Calu3 (cell line): ENCODE data around the gene RPTOR. TPM values are rescaled to one million over a fixed set of nuclear protein-coding genes. Genes with fewer than 3 reads are reported as not detected.

Source experiments
- BruUV-seq: library from RNA; stranded (reverse); fragments of 400-500 nt; replicated peaks from 2 replicates; lab custom pipeline; 2021; lab: Mats Ljungman, UMichigan
- CTCF ChIA-PET: fragments of 300-600 bp; sonication (Branson Sonifier 250); formaldehyde crosslinking; loops from one replicate; lab custom pipeline; 2022; ENCODE audit warnings: antibody characterized with exemption; lab: Charles Lee
- DNase-seq: peaks from one replicate; pipeline ENCODE4 v3.0.0; 2022
- H3K27ac Mint-ChIP-seq: one replicate; pipeline ENCODE4 v1.8.0; 2022; ENCODE audit warnings: mixed read lengths; ENCODE audit not compliant: unreplicated experiment
- H3K27me3 Mint-ChIP-seq: one replicate; pipeline ENCODE4 v1.8.0; 2022; ENCODE audit warnings: mixed read lengths; ENCODE audit not compliant: unreplicated experiment
- H3K36me3 Mint-ChIP-seq: one replicate; pipeline ENCODE4 v1.8.0; 2022; ENCODE audit warnings: mild to moderate bottlenecking, moderate library complexity, mixed read lengths; ENCODE audit not compliant: insufficient read depth, unreplicated experiment
- H3K4me1 Mint-ChIP-seq: one replicate; pipeline ENCODE4 v1.8.0; 2022; ENCODE audit warnings: mild to moderate bottlenecking, low read depth, mixed read lengths; ENCODE audit not compliant: unreplicated experiment
- H3K4me3 Mint-ChIP-seq: one replicate; pipeline ENCODE4 v1.8.0; 2022; ENCODE audit warnings: mild to moderate bottlenecking, low read depth, moderate library complexity, mixed read lengths; ENCODE audit not compliant: unreplicated experiment
- H3K9me3 Mint-ChIP-seq: one replicate; pipeline ENCODE4 v1.8.0; 2022; ENCODE audit warnings: low read depth, mixed read lengths; ENCODE audit not compliant: unreplicated experiment
- CTCF ChIP-seq: fragments of 200-600 bp; IDR thresholded peaks from one replicate; pipeline ENCODE4 v1.8.0; 2022; ENCODE audit warnings: antibody characterized with exemption; ENCODE audit not compliant: unreplicated experiment
- intact Hi-C: fragments of 100-400 bp; cut with micrococcal nuclease; formaldehyde crosslinking; loops from one replicate; pipeline ENCODE4 v1.10.0; 2022; ENCODE audit not compliant: unreplicated experiment
- total RNA-seq: library from RNA; stranded (reverse); gene quantifications from 2 replicates; pipeline ENCODE4 v1.2.3, GENCODE V29; 2022

Gene RPTOR
- total RNA-seq, 1 experiment from 2014 or later = 41.8 TPM

- intact Hi-C loops = no loop called here
- no peaks in the 10 kb centered on the region for H3K4me1 Mint-ChIP-seq
- no peaks in the 10 kb centered on the region for H3K9me3 Mint-ChIP-seq
- peaks cover 3% of the 10 kb centered on the region for H3K36me3 Mint-ChIP-seq
- no peak for TF ChIP-seq CTCF
- no peak overlapping the region for H3K4me3 Mint-ChIP-seq
- H3K27ac Mint-ChIP-seq = no peak overlapping the region
- no peak for DNase-seq
- BruUV-seq = no TSS peak
- H3K27me3 Mint-ChIP-seq = no peaks in the 10 kb centered on the region
- CTCF ChIA-PET = no interaction called here
Observed at GRCh38 chr17:80956321-80957190, 411.9 kb downstream of the RPTOR start.

GRCh38 chr17:80957461-80957941 lies 412.9 kb downstream of the RPTOR start:
- Mint-ChIP-seq H3K27me3 (no peaks in the 10 kb centered on the region), H3K4me1 (no peaks in the 10 kb centered on the region), H3K9me3 (no peaks in the 10 kb centered on the region), H3K4me3 (no peak overlapping the region), H3K36me3 (peaks cover 7% of the 10 kb centered on the region), H3K27ac (no peak overlapping the region)
- CTCF ChIA-PET = no interaction called here
- intact Hi-C loops = no loop called here
- no peak for DNase-seq
- BruUV-seq = no TSS peak
- TF ChIP-seq CTCF = no peak

- Mint-ChIP-seq H3K36me3 (peaks cover 18% of the 10 kb centered on the region), H3K27me3 (no peaks in the 10 kb centered on the region), H3K27ac (no peak overlapping the region), H3K9me3 (no peaks in the 10 kb centered on the region), H3K4me1 (no peaks in the 10 kb centered on the region), H3K4me3 (no peak overlapping the region)
- no peak for DNase-seq
- no TSS peak for BruUV-seq
- intact Hi-C loops = no loop called here
- CTCF ChIA-PET = interaction anchor here (0.6 kb wide), 1 partner anchor 925 kb away, joined by 3 read pairs; no protein-coding TSS in a partner anchor
- TF ChIP-seq CTCF = no peak
Observed at GRCh38 chr17:80959330-80960036, 414.8 kb downstream of the RPTOR start.

GRCh38 chr17:80960037-80960796 lies 415.6 kb downstream of the RPTOR start:
- CTCF ChIA-PET = no interaction called here
- Mint-ChIP-seq H3K27me3 (no peaks in the 10 kb centered on the region), H3K4me1 (no peaks in the 10 kb centered on the region), H3K36me3 (peaks cover 23% of the 10 kb centered on the region), H3K27ac (no peak overlapping the region), H3K9me3 (no peaks in the 10 kb centered on the region), H3K4me3 (no peak overlapping the region)
- DNase-seq = no peak
- no peak for TF ChIP-seq CTCF
- no TSS peak for BruUV-seq
- intact Hi-C loops = no loop called here
